GM08714 (cell line): Measurements from ENCODE around the gene MLXIPL.

Experiments
- H3K4me3 ChIP-seq: fragments of 200-500 bp; sonication (Bioruptor generic); 2 replicates; pipeline ENCODE4 v1.5.1; 2014; ENCODE audit warnings: mild to moderate bottlenecking, low read length, inconsistent platforms
- ZNF274 ChIP-seq: IDR thresholded peaks from 2 replicates; pipeline ENCODE4 v1.6.1; 2012; ENCODE audit warnings: mild to moderate bottlenecking, low read depth, low read length

The MLXIPL gene

DNA sequence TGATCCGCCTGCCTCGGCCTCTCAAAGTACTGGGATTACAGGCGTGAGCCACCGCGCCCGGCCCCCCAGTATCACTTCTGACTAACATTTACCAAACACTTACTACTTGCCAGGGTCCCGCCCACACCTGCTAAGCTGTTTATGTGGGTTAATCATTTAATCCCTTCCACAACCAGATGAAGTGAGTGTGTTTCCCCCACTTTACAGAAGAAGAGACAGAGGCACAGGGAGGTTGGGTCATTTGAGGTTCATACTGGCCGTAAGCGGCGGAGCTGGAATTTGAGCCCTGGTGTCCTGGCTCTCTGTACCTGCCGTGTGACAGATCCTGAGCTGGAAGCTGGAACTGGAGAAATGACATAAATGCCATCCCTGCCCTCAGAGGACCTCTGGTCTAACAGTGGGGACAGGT lies 28.2 kb upstream of the MLXIPL start:
- no peak overlapping the region for H3K4me3 ChIP-seq
- TF ChIP-seq ZNF274 = no peak

DNA sequence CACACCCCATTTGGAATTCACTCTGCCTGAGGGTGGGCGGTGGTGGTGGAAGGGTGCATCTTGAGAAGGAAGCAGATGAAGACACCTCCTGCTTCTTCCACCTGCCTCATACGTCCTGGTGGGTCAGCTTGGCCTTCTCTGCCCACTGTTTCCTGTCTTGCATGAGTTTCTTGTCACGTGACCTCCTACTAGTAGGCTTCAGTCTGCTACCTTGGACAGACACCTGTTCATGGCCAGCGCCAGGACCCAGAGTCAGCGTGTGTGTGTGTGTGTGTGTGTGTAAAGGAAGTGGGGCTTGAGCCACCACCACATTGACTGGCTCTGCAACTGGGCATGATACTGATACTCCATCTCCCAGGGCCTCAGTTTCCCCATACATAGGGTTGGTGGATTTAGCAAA lies 26.2 kb upstream of the MLXIPL start:
- H3K4me3 ChIP-seq = no peak overlapping the region
- no peak for TF ChIP-seq ZNF274

DNA sequence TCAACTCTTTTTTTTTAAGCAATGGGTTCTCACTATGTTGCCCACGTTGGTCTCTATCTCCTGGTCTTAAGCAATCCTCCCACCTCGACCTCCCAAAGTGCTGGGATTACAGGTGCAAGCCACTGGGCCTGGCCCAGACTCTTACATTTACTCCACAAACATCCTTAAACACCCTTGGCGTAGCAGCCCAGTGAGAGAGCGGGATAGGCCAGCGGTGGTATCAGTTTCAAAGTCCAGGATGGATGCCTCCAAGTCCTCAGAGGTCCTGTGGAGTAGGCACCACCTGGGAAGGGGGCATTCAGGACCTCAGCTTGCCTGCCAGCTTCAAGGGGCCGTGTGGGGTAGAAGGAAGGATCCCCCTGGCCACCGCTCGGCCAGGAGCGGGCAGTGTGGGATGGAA lies 25.3 kb upstream of the MLXIPL start:
- H3K4me3 ChIP-seq = no peak overlapping the region
- TF ChIP-seq ZNF274 = no peak

DNA sequence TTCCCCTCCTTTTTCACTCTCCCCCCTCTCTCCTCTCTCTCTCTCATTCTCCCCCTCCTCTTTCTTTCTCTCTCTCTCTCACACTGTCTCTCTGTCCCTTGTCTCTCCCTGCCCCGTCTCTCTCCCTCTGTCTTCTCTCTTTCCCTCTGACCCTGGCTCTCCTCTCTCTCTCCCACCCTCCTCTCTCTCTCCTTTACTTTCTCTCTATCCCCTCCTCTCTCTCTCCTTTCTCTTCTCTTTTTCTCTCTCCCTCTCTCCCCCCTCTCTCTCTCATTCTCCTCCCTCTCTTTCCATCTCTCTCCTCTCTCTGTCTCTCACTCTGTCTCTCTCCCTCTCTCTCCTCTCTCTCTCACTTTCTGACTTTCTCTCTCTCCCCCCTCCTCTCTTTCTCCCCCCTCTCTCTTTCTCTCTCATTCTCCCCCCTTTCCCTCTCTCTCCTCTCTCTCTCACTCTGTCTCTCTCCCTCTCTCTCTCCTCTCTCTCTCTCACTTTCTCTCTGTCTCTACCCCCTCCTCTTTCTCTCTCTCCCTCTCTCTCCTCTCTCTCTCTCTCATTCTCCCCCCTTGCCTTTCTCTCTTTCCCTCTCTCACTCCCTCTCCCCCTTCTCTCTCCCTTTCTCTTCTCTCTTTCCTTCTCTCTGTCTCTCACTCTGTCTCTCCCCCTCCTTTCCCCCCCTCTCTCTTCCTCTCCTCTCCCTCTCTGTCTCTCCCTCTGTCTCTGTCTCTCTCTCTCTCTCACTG lies 24.4 kb upstream of the MLXIPL start:
- no peak overlapping the region for H3K4me3 ChIP-seq
- TF ChIP-seq ZNF274 = no peak

DNA sequence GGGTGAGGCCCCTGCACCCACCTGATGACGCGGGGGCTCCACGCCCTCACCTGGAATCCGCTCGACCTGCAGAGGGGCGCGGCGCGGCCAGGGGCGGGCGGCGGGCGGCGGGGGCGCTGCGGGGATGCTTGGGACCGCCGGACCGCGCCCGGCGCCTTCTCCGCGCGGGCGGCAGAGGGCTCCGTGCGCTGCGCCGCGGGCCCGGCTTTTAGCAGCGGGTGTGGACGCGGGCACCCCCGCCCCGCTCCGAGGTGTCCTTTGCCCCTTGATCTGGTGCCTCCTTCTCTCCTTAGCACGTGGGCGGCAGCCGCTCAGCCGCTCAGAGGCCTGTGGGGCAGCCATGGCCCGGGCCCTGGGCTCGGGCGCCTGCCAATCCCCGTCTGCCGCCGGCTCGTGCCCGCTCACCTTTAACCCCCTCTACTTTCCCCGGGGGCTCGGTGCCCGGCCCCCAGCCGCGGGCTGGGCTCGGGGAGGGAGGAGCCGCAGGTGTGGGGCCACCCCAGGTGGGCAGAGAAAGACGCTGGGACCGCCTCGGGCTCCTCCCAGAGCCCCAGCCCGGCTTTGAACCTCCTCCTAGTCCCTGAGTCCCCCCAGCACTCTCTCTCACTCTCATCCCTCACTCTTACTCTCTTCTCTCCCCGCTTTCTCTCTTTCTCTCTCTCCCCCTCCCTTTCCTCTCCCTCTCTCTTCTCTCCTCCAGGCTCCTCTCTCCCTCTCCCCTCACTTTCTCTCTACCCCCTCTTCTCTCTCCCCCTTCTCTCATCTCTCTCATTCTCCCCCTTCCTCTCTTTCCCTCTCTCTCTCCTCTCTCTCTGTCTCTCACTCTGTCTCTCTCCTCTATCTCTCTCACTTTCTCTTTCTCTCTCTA lies 23.6 kb upstream of the MLXIPL start:
- TF ChIP-seq ZNF274 = no peak
- no peak overlapping the region; the same call in 1 of the 2 replicates for H3K4me3 ChIP-seq

- TF ChIP-seq ZNF274 = no peak
- no peak overlapping the region for H3K4me3 ChIP-seq
Measured at GRCh38 chr7:73646785-73647724, 22.7 kb upstream of the MLXIPL start.

DNA sequence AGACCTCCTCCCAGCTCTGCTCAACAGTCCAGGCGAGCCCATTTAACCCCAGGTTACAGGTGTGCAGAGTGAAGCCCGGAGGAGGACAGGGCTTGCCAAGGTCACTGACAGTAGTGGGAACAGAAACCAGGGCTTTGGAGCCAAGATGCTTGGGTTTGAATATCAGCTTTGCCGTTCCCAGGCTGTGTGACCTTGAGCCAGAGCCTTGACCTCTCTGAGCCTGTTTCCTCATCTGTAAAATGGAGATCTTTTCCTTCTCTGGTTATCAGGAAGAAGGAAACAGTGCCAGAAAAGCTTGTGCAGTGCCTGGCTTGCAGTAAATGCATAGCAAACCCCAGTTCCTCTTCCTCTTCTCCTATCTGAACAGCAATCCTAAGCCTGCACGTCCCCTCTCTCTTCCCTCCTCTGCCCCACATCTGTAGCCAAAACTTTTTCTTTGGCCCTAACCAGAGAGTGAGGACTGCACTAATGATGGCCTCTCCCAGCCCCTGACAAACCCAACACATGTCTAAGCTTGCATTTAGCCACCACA lies 21.4 kb upstream of the MLXIPL start:
- no peak for TF ChIP-seq ZNF274
- no peak overlapping the region for H3K4me3 ChIP-seq

DNA sequence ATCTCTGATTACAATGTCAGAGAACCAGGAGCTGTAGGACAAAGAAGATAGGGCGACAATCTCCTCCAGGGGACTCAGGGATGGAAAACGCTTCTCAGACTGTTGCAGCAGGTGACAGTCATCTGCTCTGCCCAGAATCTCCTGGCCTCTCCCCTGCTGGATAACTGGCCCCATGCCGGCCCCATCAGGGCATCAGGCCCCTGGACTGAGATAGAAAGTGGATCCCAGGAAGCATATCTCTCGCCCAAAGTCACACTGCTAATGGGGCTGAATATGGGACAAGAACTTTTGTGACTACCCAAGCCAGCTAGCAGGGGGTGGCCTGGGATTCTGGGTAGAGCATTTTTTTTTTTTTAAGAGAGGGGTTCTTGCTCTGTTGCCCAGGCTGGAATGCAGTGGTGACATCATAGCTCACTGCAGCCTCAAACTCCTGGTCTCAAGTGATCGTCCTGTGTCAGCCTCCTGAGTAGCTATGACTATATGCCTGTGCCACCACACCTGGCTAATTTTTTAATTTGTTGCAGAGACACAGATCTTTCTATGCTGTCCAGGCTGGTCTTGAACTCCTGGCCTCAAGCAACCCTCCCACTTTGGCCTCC lies 20.5 kb upstream of the MLXIPL start:
- H3K4me3 ChIP-seq = no peak overlapping the region
- no peak for TF ChIP-seq ZNF274

- H3K4me3 ChIP-seq = no peak overlapping the region
- no peak for TF ChIP-seq ZNF274
Measured at GRCh38 chr7:73642834-73643233, 18.5 kb upstream of the MLXIPL start.

- no peak overlapping the region for H3K4me3 ChIP-seq
- no peak for TF ChIP-seq ZNF274
Measured at GRCh38 chr7:73638911-73639310, 14.6 kb upstream of the MLXIPL start.

DNA sequence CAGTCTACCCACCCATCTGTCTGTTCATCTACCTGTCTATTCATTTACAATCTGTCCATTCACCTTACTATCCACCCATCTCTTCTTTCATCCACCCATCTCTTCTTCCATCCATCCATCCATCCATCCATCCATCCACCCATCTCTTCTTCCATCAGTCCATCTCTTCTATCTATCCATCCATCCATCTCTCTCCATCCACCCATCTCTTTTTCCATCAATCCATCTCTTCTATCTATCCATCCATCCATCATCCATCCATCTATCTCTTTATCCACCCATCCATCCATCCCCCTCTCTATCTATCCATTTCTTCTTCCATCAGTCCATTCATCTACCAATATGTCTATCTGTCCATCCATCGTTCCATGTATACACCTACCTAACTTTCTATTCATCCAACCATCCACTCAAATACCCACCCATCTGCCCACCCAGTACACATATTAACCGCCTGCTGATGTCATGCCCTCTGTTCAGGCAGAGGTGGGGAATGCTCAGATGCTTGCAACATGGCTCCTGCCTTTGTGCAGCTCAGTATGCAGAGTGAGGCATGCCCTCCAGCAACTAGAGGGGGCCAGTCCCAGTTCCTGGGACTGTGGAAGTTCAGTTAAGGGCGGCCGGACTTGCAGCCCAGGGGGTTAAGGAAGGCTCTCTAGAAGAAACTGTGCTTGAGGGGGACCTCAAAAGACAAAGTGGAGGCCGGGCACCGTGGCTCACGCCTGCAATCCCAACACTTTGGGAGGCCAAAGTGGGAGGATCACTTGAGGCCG lies 11.3 kb upstream of the MLXIPL start:
- no peak overlapping the region for H3K4me3 ChIP-seq
- no peak for TF ChIP-seq ZNF274

- no peak for TF ChIP-seq ZNF274
- no peak overlapping the region for H3K4me3 ChIP-seq
Measured at GRCh38 chr7:73633844-73634243, 9.5 kb upstream of the MLXIPL start.

DNA sequence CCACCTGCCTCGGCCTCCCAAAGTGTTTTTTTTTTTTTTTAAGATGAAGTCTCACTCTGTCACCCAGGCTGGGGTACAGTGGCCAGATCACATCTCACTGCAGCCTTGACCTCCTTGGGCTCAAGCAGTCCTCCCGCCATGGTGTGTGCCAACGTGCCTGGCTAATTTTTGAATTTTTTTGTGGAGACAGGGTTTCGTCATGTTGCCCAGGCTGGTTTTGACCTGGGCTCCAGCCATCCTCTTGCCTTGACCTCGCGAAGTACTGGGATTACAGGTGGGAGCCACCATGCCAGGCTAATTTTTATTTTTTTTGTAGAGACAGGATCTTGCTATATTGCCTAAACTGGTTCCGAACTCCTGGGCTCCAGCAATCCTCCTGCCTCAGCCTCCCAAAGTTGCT lies 9.0 kb upstream of the MLXIPL start:
- TF ChIP-seq ZNF274 = no peak
- H3K4me3 ChIP-seq = no peak overlapping the region
